HT-29 (cell line): Measurements from ENCODE around the gene AIPL1. TPM values are rescaled to one million over a fixed set of nuclear protein-coding genes. Genes with fewer than 3 reads are reported as not detected.

Source experiments
- DNase-seq: peaks from one replicate; pipeline ENCODE4 v3.0.0-alpha.2; 2015; ENCODE audit warnings: low spot score
- total RNA-seq: library from RNA; depleted of rRNA; stranded (reverse); fragments of >200 nt; shearing (Covaris generic); gene quantifications from 2 replicates; pipeline ENCODE4 v1.2.3, GENCODE V29; 2014

The AIPL1 gene
- total RNA-seq, 1 experiment from 2014 or later = not detected

GRCh38 chr17:6467567-6467966 is 32.6 kb upstream of the AIPL1 start:
- DNase-seq = no peak

DNA sequence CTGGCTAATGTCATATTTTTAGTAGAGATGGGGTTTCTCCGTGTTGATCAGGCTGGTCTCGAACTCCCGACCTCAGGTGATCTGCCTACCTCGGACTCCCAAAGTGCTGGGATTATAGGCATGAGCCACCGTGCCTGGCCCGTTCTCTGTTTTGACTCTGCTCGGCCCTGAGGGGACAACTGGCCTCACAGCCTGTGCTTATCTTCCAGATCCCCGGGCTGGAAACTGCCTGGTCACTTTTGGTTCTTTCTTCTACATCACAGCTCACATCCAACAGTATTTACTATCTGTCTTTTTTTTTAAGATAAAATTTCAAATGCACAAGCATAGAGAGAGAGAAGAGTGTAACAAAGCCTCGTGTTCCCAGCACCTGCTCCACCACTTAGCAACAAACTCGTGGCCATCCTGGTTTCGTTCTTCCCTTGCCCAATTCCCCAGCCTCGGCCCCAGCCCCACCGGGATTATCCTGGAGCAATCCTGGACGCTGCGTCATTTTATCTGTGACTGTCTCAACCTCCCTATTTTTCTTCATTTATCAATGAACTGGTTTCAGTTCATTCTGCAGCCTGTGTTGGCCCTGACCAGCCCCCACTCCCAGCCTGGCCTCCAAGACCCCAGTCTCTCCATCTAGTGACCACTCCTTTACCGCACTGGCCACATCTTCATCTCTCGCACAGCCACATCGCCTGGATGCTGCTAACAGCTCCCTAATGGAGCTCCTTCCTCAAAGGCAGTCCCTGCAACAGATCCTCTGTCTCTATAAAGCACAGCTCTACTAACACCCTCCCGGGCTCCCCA is 30.5 kb upstream of the AIPL1 start:
- no peak for DNase-seq

DNA sequence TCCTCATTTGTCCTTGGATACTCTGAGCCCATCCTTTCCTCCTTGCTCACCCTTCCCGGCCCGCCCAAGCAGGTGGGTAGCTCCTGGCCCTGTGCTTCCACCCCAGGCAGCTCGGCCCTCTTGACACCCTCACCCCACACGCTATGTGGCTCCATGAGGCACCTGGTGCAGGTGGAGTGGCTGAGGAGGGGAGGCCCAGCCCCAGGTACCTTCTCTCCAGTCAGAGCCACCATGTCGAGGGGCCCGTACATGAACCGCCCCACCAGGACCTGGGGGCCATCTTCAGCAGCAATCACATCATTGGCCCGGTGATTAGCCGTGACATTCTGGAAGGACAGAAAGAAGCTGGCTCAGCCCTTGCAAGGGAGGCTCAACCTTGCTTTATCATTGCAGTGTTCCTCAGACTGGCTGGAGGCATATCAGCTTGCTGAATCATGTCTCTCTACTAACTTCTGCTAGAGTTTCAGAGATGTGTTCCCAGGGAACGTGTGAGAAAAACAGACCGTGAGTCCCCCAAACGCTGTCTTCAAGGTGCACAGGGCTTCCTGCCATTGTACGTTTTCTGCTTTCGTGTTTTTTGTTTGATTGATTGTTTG is 29.6 kb upstream of the AIPL1 start:
- no peak for DNase-seq

GRCh38 chr17:6463616-6464445 is 28.9 kb upstream of the AIPL1 start:
- DNase-seq = no peak

- no peak for DNase-seq
Observed at GRCh38 chr17:6462692-6463091, 27.8 kb upstream of the AIPL1 start.

GRCh38 chr17:6461792-6462524 is 27.0 kb upstream of the AIPL1 start:
- DNase-seq = no peak

DNA sequence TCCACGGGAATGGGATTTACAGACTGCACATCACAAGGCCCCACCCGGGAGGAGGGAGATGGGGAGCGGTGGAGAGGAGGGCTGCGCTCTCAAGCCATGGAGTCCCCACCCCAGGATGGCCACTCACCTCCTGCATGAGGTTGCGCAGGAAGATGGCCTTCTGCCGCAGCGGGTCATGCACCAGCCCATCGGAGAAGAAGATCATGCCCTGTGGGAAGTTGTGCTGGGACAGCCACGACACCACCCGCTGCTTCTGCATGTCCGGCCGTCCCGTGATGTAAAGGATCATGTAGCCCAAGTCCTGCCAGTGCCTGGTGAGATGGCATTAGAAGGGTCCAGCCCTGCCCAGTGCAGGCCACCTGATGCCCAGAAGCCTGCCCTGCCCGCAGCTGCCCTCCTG is 26.3 kb upstream of the AIPL1 start:
- DNase-seq = no peak

DNA sequence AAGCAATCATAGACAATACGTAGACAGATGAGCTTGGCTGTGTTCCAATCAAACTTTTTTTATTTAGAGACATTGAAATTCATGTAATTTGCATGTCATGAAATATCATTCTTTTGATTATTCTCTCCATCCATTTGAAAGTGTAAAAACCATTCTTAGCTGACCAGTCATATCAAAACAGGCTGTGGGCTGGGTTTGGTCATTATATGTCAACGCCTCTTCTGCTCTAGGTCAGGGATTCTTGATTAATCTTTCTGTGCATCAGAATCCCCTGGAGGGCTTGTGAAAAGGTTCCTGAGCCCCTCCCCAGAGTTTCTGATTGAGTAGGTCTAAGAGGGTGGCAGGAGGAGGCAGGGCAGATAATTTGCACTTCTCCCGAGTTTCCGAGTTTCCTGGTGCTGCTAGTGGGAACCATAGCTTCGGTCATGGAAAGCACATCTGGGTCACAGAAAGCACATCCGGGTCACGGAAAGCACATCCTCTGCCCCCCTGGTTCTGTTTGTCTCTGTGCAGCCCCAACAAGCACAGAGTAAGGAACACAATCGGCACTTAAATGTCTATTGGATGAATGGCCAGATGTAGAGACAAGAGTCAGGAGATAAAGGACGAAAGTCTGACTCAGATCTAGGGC is 25.7 kb upstream of the AIPL1 start:
- no peak for DNase-seq

DNA sequence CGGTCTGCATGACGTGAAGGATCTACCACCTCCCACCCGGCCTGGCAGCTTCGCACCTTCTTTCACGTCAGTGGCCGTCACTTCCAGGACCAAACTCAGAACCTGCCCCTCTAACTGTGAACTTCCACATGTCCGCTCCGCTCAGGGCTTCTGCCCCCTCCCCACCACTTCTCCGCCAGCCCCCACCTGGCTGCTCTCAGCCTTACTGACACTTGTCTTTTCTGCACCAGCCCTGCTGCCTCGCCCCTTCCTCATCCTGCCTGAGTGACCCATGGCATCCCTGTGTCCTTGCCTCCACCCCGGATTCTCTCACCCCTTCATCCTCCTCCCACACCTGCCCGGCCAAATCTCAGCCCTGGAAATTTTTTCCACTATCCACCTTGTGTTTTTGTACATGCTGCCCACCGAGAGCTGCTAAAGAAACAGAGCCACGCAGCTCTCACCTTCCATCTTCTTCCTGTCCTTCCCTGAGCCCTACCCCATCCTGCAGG is 23.6 kb upstream of the AIPL1 start:
- no peak for DNase-seq

DNA sequence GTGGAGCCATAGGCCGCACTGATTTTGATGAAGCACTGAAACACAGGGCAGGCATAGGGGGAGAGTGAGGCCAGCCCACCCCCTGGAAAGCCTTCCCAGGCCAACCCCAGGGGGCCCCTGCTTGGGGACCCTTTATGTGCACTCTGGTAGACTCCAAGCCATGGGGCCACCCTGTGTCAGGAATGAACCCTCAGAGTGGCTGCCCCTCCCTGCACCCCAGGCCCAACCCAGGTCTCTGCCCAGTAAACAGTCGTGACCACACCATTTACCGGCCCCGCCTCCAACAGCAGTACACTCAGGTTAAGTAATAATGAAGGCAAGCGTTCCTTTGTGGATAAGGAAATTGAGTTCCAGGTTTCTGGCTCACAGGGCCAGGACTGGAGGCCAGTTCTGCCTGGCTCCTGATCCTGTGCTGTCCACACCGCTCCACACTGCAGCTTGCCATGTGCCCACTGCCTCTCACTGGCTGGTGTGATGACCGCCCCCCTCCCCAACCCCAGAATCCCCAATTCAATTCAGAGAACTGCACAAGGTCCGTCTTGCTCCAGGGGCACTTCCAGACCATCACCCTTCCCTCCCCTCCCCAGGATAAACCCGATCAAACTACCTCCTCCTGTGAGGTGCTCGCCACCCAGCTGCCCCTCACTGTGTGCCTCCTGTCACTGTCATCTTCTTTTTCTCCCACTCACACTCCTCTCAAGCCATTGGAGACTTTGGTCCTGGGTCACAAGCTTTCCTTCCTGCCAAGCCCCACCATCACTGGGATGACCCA is 23.0 kb upstream of the AIPL1 start:
- peak; percentile 9 for DNase-seq

GRCh38 chr17:6456914-6457687 is 22.2 kb upstream of the AIPL1 start:
- peak; percentile 17 for DNase-seq

GRCh38 chr17:6456321-6456720 is 21.4 kb upstream of the AIPL1 start:
- no peak for DNase-seq

DNA sequence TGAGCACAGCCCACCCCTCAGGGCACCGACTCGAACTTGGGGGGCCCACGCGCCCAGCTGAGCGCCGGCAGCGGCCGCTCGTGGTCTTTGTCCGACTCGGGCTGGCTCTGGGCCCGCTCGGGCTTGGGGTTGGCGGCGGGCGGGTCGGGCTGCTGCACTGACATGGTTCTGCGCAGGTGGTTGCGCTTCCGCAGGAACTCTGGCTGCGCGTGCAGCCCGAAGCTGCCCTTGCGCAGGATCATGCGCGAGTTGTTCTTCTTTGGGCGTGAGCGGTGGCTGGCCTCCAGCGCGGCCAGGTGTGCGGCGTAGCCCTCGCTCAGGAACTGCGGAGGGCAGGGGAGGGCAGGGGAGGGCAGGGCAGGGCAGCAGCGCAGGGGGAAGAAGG is 20.4 kb upstream of the AIPL1 start:
- DNase-seq = no peak

DNA sequence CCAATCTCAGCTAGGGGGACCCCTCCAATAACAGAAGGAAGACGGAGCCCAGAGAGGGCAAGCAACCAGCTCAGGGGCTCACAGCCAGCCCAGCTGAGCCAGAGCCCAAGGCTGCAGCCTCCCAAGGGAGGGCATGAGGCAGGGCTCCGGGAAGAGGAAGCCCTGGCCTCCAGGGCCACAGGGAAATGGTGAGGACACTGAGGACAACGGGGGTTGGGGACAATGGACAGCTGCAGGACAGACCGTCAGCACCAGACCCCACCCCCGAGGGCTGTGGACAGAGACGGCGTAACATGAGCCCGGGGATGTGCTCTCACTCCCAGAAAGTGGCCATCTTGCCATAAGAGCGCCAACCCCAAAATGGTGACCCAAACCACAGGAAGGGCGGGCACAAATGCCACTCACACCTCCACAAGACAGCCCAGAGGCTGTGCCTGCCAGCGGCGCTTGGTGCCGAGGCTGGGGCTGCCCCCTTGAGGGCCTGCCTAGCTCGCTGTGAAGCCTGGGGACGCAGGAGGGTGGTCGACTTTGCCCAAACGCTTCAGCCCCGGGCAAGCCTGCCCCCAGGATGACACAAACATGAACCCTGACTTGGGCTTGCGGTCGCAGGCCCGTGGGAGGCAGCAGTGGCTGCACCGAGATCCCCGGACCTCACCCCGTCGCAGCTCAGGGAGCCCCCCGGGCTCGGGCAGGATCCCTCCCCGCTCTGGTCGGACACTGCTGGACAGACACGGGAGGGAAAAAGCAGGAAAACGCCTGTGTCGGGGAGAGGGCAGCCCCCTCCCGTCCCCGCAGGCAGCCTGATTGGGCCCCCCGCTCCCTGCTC is 19.8 kb upstream of the AIPL1 start:
- DNase-seq = no peak

GRCh38 chr17:6453279-6454024 is 18.5 kb upstream of the AIPL1 start:
- no peak for DNase-seq

DNA sequence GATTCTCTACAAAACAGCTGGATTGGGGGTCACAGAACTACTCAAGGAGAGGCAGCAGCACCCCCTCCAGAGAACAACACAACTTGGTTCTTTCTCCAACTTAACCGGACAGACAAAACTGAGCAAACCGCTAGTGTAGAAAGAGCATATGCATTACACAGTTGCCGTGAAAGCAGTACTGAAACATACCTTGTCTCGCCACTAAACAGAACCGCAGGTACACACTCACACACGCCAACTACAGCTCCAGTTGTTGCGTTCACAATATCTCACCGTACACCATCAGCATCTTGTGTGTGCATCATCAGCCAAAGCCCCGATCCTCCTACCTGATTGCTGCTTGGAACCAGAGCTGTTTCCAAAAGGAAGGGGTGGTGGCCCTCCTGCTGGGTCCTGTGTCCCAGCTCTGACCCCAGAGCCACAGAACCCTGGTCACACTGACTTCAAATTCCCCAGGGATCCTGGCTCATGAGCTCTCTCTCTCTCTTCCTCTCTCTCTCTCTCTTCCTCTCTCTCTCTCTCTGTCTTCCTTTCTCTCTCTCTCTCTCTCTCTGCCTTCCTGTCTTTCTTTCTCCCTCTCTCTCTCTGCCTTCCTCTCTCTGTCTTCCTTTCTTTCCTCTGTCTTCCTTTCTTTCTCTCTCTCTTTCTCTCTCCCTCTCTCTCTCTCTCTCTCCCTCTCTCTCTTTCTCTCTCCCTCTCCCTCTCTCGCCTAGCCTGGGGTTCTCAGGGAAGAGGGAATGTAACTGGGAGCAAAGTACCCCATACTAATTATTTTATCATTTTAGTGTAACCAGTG is 17.7 kb upstream of the AIPL1 start:
- DNase-seq = no peak
